ENCODE results near the gene PRKCE. TPM values are rescaled to one million over a fixed set of nuclear protein-coding genes. Genes with fewer than 3 reads are reported as not detected.

The PRKCE gene
- total RNA-seq, 2 experiments from 2014 or later = 17.0 to 42.1 TPM

GRCh38 chr2:45676088-45676487 lies 24.6 kb downstream of the PRKCE start:
- no peaks in the 10 kb centered on the region for H3K4me1 ChIP-seq (ENCODE audit: insufficient read depth, low read length, poor library complexity, severe bottlenecking)
- H3K4me2 ChIP-seq (ENCODE audit: low read length) = no peak overlapping the region
- no peaks in the 10 kb centered on the region for H3K36me3 ChIP-seq (ENCODE audit: insufficient read depth, low read length)
- intact Hi-C loops (cut with micrococcal nuclease; ENCODE audit: unreplicated experiment) = no loop called here
- no peaks in the 10 kb centered on the region for H3K79me2 ChIP-seq (ENCODE audit: insufficient read depth, low read depth, low read length)
- H3K4me3 ChIP-seq (ENCODE audit: low read depth, low read length, poor library complexity, severe bottlenecking) = no peak overlapping the region
- TF ChIP-seq EZH2phosphoT487 (IDR thresholded peaks at IDR 0.05; ENCODE audit: borderline replicate concordance, low read depth, low read length) (no peak), CTCF (conservative IDR thresholded peaks at IDR 0.05; ENCODE audit: low read length) (no peak)
- no peak overlapping the region for H2AFZ ChIP-seq (ENCODE audit: low read length)
- ChIA-PET POLR2A (interaction anchor here (0.9 kb wide), 1 partner anchor 11 kb away, joined by 5 read pairs; no protein-coding TSS in a partner anchor), CTCF (ENCODE audit: unreplicated experiment) (no interaction called here)
- DNase-seq (ENCODE audit: low spot score) = no peak
- H3K27ac ChIP-seq (ENCODE audit: low read depth, low read length, poor library complexity, severe bottlenecking) = no peak overlapping the region
- no peaks in the 10 kb centered on the region for H3K9me3 ChIP-seq (ENCODE audit: low read length)
- no peaks in the 10 kb centered on the region for H4K20me1 ChIP-seq (ENCODE audit: insufficient read depth, low read length)
- no TSS peak for BruUV-seq (replicated peaks)
- no peaks in the 10 kb centered on the region for H3K9me2 ChIP-seq (ENCODE audit: insufficient read depth, low read length)

GRCh38 chr2:45678791-45679348 lies 27.4 kb downstream of the PRKCE start:
- TF ChIP-seq CTCF (conservative IDR thresholded peaks at IDR 0.05; ENCODE audit: low read length) = no peak
- no peaks in the 10 kb centered on the region for H3K9me3 ChIP-seq (ENCODE audit: low read length)
- POLR2A ChIA-PET = no interaction called here

GRCh38 chr2:45680351-45680967 lies 29.0 kb downstream of the PRKCE start:
- H3K4me1 ChIP-seq (ENCODE audit: insufficient read depth, low read length, poor library complexity, severe bottlenecking) = no peaks in the 10 kb centered on the region
- no peaks in the 10 kb centered on the region for H3K36me3 ChIP-seq (ENCODE audit: insufficient read depth, low read length)
- POLR2A ChIA-PET = no interaction called here
- H2AFZ ChIP-seq (ENCODE audit: low read length) = no peak overlapping the region
- H3K9me2 ChIP-seq (ENCODE audit: insufficient read depth, low read length) = no peaks in the 10 kb centered on the region
- no peak overlapping the region for H3K4me3 ChIP-seq (ENCODE audit: low read depth, low read length, poor library complexity, severe bottlenecking)
- CTCF ChIA-PET (ENCODE audit: unreplicated experiment) = no interaction called here
- H3K79me2 ChIP-seq (ENCODE audit: insufficient read depth, low read depth, low read length) = no peaks in the 10 kb centered on the region
- intact Hi-C loops (cut with micrococcal nuclease; ENCODE audit: unreplicated experiment) = no loop called here
- no TSS peak for BruUV-seq (replicated peaks)
- no peaks in the 10 kb centered on the region for H4K20me1 ChIP-seq (ENCODE audit: insufficient read depth, low read length)
- TF ChIP-seq EZH2phosphoT487 (IDR thresholded peaks at IDR 0.05; ENCODE audit: borderline replicate concordance, low read depth, low read length) (no peak), CTCF (conservative IDR thresholded peaks at IDR 0.05; ENCODE audit: low read length) (no peak)
- no peak overlapping the region for H3K4me2 ChIP-seq (ENCODE audit: low read length)
- no peak for DNase-seq (ENCODE audit: low spot score)
- no peaks in the 10 kb centered on the region for H3K9me3 ChIP-seq (ENCODE audit: low read length)
- no peak overlapping the region for H3K27ac ChIP-seq (ENCODE audit: low read depth, low read length, poor library complexity, severe bottlenecking)

More at GRCh38 chr2:45678791-45679348, 27.4 kb downstream of the PRKCE start:
- Histone ChIP-seq H4K20me1 (ENCODE audit: insufficient read depth, low read length) (no peaks in the 10 kb centered on the region), H3K79me2 (ENCODE audit: insufficient read depth, low read depth, low read length) (no peaks in the 10 kb centered on the region), H3K27ac (ENCODE audit: low read depth, low read length, poor library complexity, severe bottlenecking) (no peak overlapping the region), H3K9me2 (ENCODE audit: insufficient read depth, low read length) (no peaks in the 10 kb centered on the region), H3K36me3 (ENCODE audit: insufficient read depth, low read length) (no peaks in the 10 kb centered on the region), H3K4me3 (ENCODE audit: low read depth, low read length, poor library complexity, severe bottlenecking) (no peak overlapping the region), H3K4me1 (ENCODE audit: insufficient read depth, low read length, poor library complexity, severe bottlenecking) (no peaks in the 10 kb centered on the region), H3K4me2 (ENCODE audit: low read length) (no peak overlapping the region), H2AFZ (ENCODE audit: low read length) (no peak overlapping the region)
- intact Hi-C loops (cut with micrococcal nuclease; ENCODE audit: unreplicated experiment) = no loop called here
- TSS peak; percentile 6 for BruUV-seq (replicated peaks)
- no peak for DNase-seq (ENCODE audit: low spot score)
- CTCF ChIA-PET (ENCODE audit: unreplicated experiment) = no interaction called here

Data from OCI-LY7 (cell line).